Gastroesophageal sphincter (tissue), 4 donors: ENCODE results near the gene RAP1A. TPM values are rescaled to one million over a fixed set of nuclear protein-coding genes. Genes with fewer than 3 reads are reported as not detected.

Source experiments
- ATAC-seq: fragments of 150-250 bp; one replicate; pipeline ENCODE4 v1.9.1; 2016; ENCODE audit warnings: mild to moderate bottlenecking, moderate library complexity
- H3K27ac ChIP-seq, 4 donors: fragments of 200-600 bp; sonication (generic) in 3 of 4; 1 replicate in 3 of 4; 2 replicates in 1 of 4; pipeline ENCODE4 v1.5.1; 2016 to 2019
- H3K27me3 ChIP-seq: fragments of 200-600 bp; sonication (generic); one replicate; pipeline ENCODE4 v1.5.1; 2019
- H3K36me3 ChIP-seq, 2 donors: fragments of 200-600 bp; sonication (generic); one replicate each; pipeline ENCODE4 v1.5.1; 2019; ENCODE audit warnings: control low read depth in 1 of 2
- H3K4me1 ChIP-seq, 3 donors: fragments of 200-600 bp; sonication (generic); 1 replicate in 2 of 3; 2 replicates in 1 of 3; pipeline ENCODE4 v1.5.1; 2016 to 2019; ENCODE audit warnings: control low read depth in 2 of 3
- H3K4me3 ChIP-seq, 2 donors: fragments of 200-600 bp; sonication (generic); one replicate each; pipeline ENCODE4 v1.5.1; 2019; ENCODE audit warnings: mild to moderate bottlenecking in 1 of 2, moderate library complexity in 1 of 2
- H3K9me3 ChIP-seq, 3 donors: fragments of 200-600 bp; sonication (generic); one replicate each; pipeline ENCODE4 v1.5.1; 2017 to 2019; ENCODE audit warnings: control low read depth in 2 of 3
- CTCF ChIP-seq, 4 experiments: fragments of 200-600 bp in 2 of 4; fragments of 450-650 bp in 2 of 4; sonication (generic) in 1 of 4; IDR thresholded peaks; one replicate each; pipeline ENCODE4 v1.5.1; 2017 to 2019; ENCODE audit warnings: antibody characterized with exemption in 4 of 4, mild to moderate bottlenecking in 2 of 4, moderate library complexity in 2 of 4
- EP300 ChIP-seq: sonication (generic); formaldehyde crosslinking; IDR thresholded peaks from one replicate; pipeline ENCODE4 v1.6.1; 2017; ENCODE audit warnings: antibody characterized with exemption, mild to moderate bottlenecking
- POLR2A ChIP-seq, 2 donors: fragments of 450-650 bp; IDR thresholded peaks; one replicate each; pipeline ENCODE4 v1.6.1; 2017; ENCODE audit warnings: antibody characterized with exemption in 2 of 2, mild to moderate bottlenecking in 2 of 2, moderate library complexity in 1 of 2
- POLR2AphosphoS5 ChIP-seq: sonication (generic); formaldehyde crosslinking; IDR thresholded peaks from one replicate; pipeline ENCODE4 v1.6.1; 2017; ENCODE audit warnings: antibody characterized with exemption
- WGBS, 2 donors: methylation state at CpG; one replicate each; pipeline ENCODE4 v1.1.5; 2018; ENCODE audit warnings: low coverage in 1 of 2; 5-methylcytosine and 5-hydroxymethylcytosine counted together
- total RNA-seq, 4 donors: library from RNA; depleted of rRNA; stranded (reverse); fragments of >200 nt; gene quantifications; one replicate each; pipeline ENCODE4 v1.1.0, GENCODE V29; 2016

Gene RAP1A
- total RNA-seq, 4 donors from 2014 or later = 177 to 268 (median 214) TPM

- Histone ChIP-seq H3K27ac (peak overlapping the region in 2 of 4 donors; percentile 9 to 27), H3K4me1 (peaks cover 5 to 83% (median 13%) of the 10 kb centered on the region in 3 donors), H3K36me3 (no peaks in the 10 kb centered on the region), H3K9me3 (no peaks in the 10 kb centered on the region), H3K27me3 (no peaks in the 10 kb centered on the region), H3K4me3 (no peak overlapping the region)
- 54 to 66% methylated on average over 2 to 4 of the region's 4 CpGs for WGBS, 2 donors
- no peak for ATAC-seq
- no peak for TF ChIP-seq POLR2AphosphoS5
- no peak for TF ChIP-seq EP300
- TF ChIP-seq POLR2A (IDR thresholded peaks at IDR 0.05) = no peak
- TF ChIP-seq CTCF (IDR thresholded peaks at IDR 0.05) = no peak
Observed at GRCh38 chr1:111638320-111638719, 18.7 kb downstream of the RAP1A start.

- ATAC-seq = no peak
- Histone ChIP-seq H3K4me1 (peaks cover 5 to 69% (median 13%) of the 10 kb centered on the region in 3 donors), H3K36me3 (peaks cover 0 to 4% of the 10 kb centered on the region in 2 donors), H3K27me3 (no peaks in the 10 kb centered on the region), H3K9me3 (no peaks in the 10 kb centered on the region), H3K27ac (peak overlapping the region in 1 of 4 donors; percentile 2), H3K4me3 (no peak overlapping the region)
- WGBS, 2 donors = 49 to 59% methylated on average over 3 of the region's 3 CpGs
- TF ChIP-seq CTCF (IDR thresholded peaks at IDR 0.05) = no peak
- no peak for TF ChIP-seq POLR2A (IDR thresholded peaks at IDR 0.05)
- no peak for TF ChIP-seq EP300
- TF ChIP-seq POLR2AphosphoS5 = no peak
Observed at GRCh38 chr1:111639602-111640198, 20.1 kb downstream of the RAP1A start.

GRCh38 chr1:111643097-111643496, 23.5 kb downstream of the RAP1A start:
- no peaks in the 10 kb centered on the region for H3K27me3 ChIP-seq
- peaks cover 0 to 69% (median 6%) of the 10 kb centered on the region in 3 donors for H3K4me1 ChIP-seq
- H3K36me3 ChIP-seq = peaks cover 0 to 4% of the 10 kb centered on the region in 2 donors
- 61 to 63% methylated on average over 2 of the region's 2 CpGs for WGBS, 2 donors
- no peak overlapping the region for H3K27ac ChIP-seq
- no peak overlapping the region for H3K4me3 ChIP-seq
- H3K9me3 ChIP-seq = no peaks in the 10 kb centered on the region
- TF ChIP-seq POLR2A (IDR thresholded peaks at IDR 0.05) (no peak), CTCF (IDR thresholded peaks at IDR 0.05) (no peak), POLR2AphosphoS5 (no peak), EP300 (no peak)
- ATAC-seq = no peak

GRCh38 chr1:111643696-111644095, 24.1 kb downstream of the RAP1A start:
- H3K9me3 ChIP-seq = no peaks in the 10 kb centered on the region
- no peak overlapping the region for H3K4me3 ChIP-seq
- WGBS, 2 donors = 95 to 100% methylated on average over 2 to 3 of the region's 3 CpGs
- no peak overlapping the region for H3K27ac ChIP-seq
- peaks cover 0 to 69% (median 5%) of the 10 kb centered on the region in 3 donors for H3K4me1 ChIP-seq
- H3K27me3 ChIP-seq = no peaks in the 10 kb centered on the region
- no peak for ATAC-seq
- TF ChIP-seq POLR2A (IDR thresholded peaks at IDR 0.05) (no peak), POLR2AphosphoS5 (no peak), CTCF (IDR thresholded peaks at IDR 0.05) (no peak), EP300 (no peak)
- peaks cover 0 to 9% of the 10 kb centered on the region in 2 donors for H3K36me3 ChIP-seq

GRCh38 chr1:111644506-111644905, 24.9 kb downstream of the RAP1A start:
- Histone ChIP-seq H3K4me1 (peaks cover 0 to 69% (median 11%) of the 10 kb centered on the region in 3 donors), H3K9me3 (no peaks in the 10 kb centered on the region), H3K27me3 (no peaks in the 10 kb centered on the region), H3K27ac (no peak overlapping the region), H3K4me3 (no peak overlapping the region), H3K36me3 (peaks cover 0 to 9% of the 10 kb centered on the region in 2 donors)
- ATAC-seq = no peak
- WGBS, 2 donors = 87 to 100% methylated on average over 1 of the region's 1 CpG
- no peak for TF ChIP-seq POLR2AphosphoS5
- TF ChIP-seq CTCF (IDR thresholded peaks at IDR 0.05) = no peak
- TF ChIP-seq POLR2A (IDR thresholded peaks at IDR 0.05) = no peak
- TF ChIP-seq EP300 = no peak
